Choroid plexus epithelial cell (primary cell): ENCODE measurements around the gene ACAT2.
"Not testable (repeated sequence)": the region's sequence is repeated elsewhere in the genome, so short reads cannot be mapped to it uniquely, and the experiment has no call there.

ENCODE experiments used
- DNase-seq: peaks from one replicate; pipeline ENCODE4 v3.0.0-alpha.2; 2010; ENCODE audit warnings: low read depth
- H3K4me3 ChIP-seq: 2 replicates; pipeline ENCODE4 v1.5.1; 2011; ENCODE audit warnings: low read depth, mild to moderate bottlenecking, control low read depth, low read length, moderate library complexity
- CTCF ChIP-seq: conservative IDR thresholded peaks from 2 replicates; pipeline ENCODE4 v1.5.1; 2011; ENCODE audit warnings: low read depth, mild to moderate bottlenecking, control low read depth, inconsistent platforms, low read length, moderate library complexity

ACAT2 gene

GRCh38 chr6:159726255-159726917, 35.5 kb upstream of the ACAT2 start:
- TF ChIP-seq CTCF, result no peak
- peak overlapping the region; percentile 90 for H3K4me3 ChIP-seq
- no peak for DNase-seq

- no peak for TF ChIP-seq CTCF
- peak within 1 kb of the TSS; percentile 90 for H3K4me3 ChIP-seq
- peak; percentile 98 for DNase-seq
Measured at GRCh38 chr6:159726918-159727716, 34.7 kb upstream of the ACAT2 start, which contains the start of gene WTAP. WTAP (plus strand) TSS chr6:159727506; CDS start chr6:159736266, 8,760 bp downstream.

GRCh38 chr6:159727717-159728445, 34.0 kb upstream of the ACAT2 start:
- DNase-seq, result peak; percentile 42
- no peak for TF ChIP-seq CTCF
- peak overlapping the region; percentile 90 for H3K4me3 ChIP-seq

GRCh38 chr6:159728531-159728964, 33.3 kb upstream of the ACAT2 start:
- TF ChIP-seq CTCF, result no peak
- peak overlapping the region; percentile 90 for H3K4me3 ChIP-seq
- DNase-seq, result no peak

GRCh38 chr6:159729598-159730331, 32.1 kb upstream of the ACAT2 start:
- no peak for TF ChIP-seq CTCF
- H3K4me3 ChIP-seq, result peak overlapping the region; percentile 19
- peak; percentile 27 for DNase-seq

GRCh38 chr6:159730332-159730676, 31.5 kb upstream of the ACAT2 start:
- TF ChIP-seq CTCF, result no peak
- no peak overlapping the region for H3K4me3 ChIP-seq
- DNase-seq, result no peak

GRCh38 chr6:159732550-159732949, 29.3 kb upstream of the ACAT2 start:
- not testable (repeated sequence) for DNase-seq

GRCh38 chr6:159733395-159733794, 28.4 kb upstream of the ACAT2 start:
- H3K4me3 ChIP-seq, DNase-seq: not testable (repeated sequence)

More at GRCh38 chr6:159732550-159732949, 29.3 kb upstream of the ACAT2 start:
- H3K4me3 ChIP-seq, result not testable (repeated sequence)
